ENCODE measurements around the gene SLC12A6. TPM values are rescaled to one million over a fixed set of nuclear protein-coding genes. Genes with fewer than 3 reads are reported as not detected.
"Not testable (repeated sequence)": the region's sequence is repeated elsewhere in the genome, so short reads cannot be mapped to it uniquely, and the experiment has no call there.

Gene SLC12A6
- 10 to 100 TPM; 16.6 to 29.3 (median 24.0) TPM for polyA plus RNA-seq (ENCODE audit: insufficient read length in 4 of 4)

- peak; percentile 55 to 74 (median 66) for DNase-seq (ENCODE audit: low read depth in 4 of 4, low spot score in 2 of 4)
Observed at GRCh38 chr15:34337557-34338306, at the start of gene SLC12A6. Gene SLC12A6, minus strand, starts transcription at chr15:34337781. Its CDS starts 1,101 bp downstream, at chr15:34336680.

- DNase-seq (ENCODE audit: low read depth in 4 of 4, low spot score in 2 of 4) = not testable (repeated sequence)
Observed at GRCh38 chr15:34381829-34382521, 44.4 kb upstream of the SLC12A6 start.

GRCh38 chr15:34380491-34380890 lies 42.9 kb upstream of the SLC12A6 start:
- DNase-seq (ENCODE audit: low read depth in 4 of 4, low spot score in 2 of 4) = not testable (repeated sequence)

GRCh38 chr15:34376856-34377255 lies 39.3 kb upstream of the SLC12A6 start:
- DNase-seq (ENCODE audit: low read depth in 4 of 4, low spot score in 2 of 4) = no peak

- not testable (repeated sequence) for DNase-seq (ENCODE audit: low read depth in 4 of 4, low spot score in 2 of 4)
Observed at GRCh38 chr15:34375541-34375940, 38.0 kb upstream of the SLC12A6 start.

- no peak for DNase-seq (ENCODE audit: low read depth in 4 of 4, low spot score in 2 of 4)
Observed at GRCh38 chr15:34374816-34375215, 37.2 kb upstream of the SLC12A6 start.

- no peak for DNase-seq (ENCODE audit: low read depth in 4 of 4, low spot score in 2 of 4)
Observed at GRCh38 chr15:34373951-34374350, 36.4 kb upstream of the SLC12A6 start.

- no peak for DNase-seq (ENCODE audit: low read depth in 4 of 4, low spot score in 2 of 4)
Observed at GRCh38 chr15:34370643-34371042, 33.1 kb upstream of the SLC12A6 start.

GRCh38 chr15:34370129-34370528 lies 32.5 kb upstream of the SLC12A6 start:
- no peak for DNase-seq (ENCODE audit: low read depth in 4 of 4, low spot score in 2 of 4)

GRCh38 chr15:34367101-34368081 lies 29.8 kb upstream of the SLC12A6 start, which contains the start of gene LPCAT4:
Gene LPCAT4, minus strand, starts transcription at chr15:34367196. Its CDS starts 96 bp downstream, at chr15:34367100.
- DNase-seq (ENCODE audit: low read depth in 4 of 4, low spot score in 2 of 4) = peak; percentile 67 to 81 (median 75)

GRCh38 chr15:34366271-34367065 lies 28.9 kb upstream of the SLC12A6 start:
- DNase-seq (ENCODE audit: low read depth in 4 of 4, low spot score in 2 of 4) = no peak

- no peak for DNase-seq (ENCODE audit: low read depth in 4 of 4, low spot score in 2 of 4)
Observed at GRCh38 chr15:34365836-34366235, 28.3 kb upstream of the SLC12A6 start.

- DNase-seq (ENCODE audit: low read depth in 4 of 4, low spot score in 2 of 4) = no peak
Observed at GRCh38 chr15:34365091-34365825, 27.7 kb upstream of the SLC12A6 start.

- no peak for DNase-seq (ENCODE audit: low read depth in 4 of 4, low spot score in 2 of 4)
Observed at GRCh38 chr15:34364041-34364440, 26.5 kb upstream of the SLC12A6 start.

GRCh38 chr15:34362047-34362773 lies 24.6 kb upstream of the SLC12A6 start:
- DNase-seq (ENCODE audit: low read depth in 4 of 4, low spot score in 2 of 4) = no peak

- DNase-seq (ENCODE audit: low read depth in 4 of 4, low spot score in 2 of 4) = no peak
Observed at GRCh38 chr15:34361278-34361677, 23.7 kb upstream of the SLC12A6 start.

GRCh38 chr15:34360298-34360697 lies 22.7 kb upstream of the SLC12A6 start:
- no peak for DNase-seq (ENCODE audit: low read depth in 4 of 4, low spot score in 2 of 4)

GRCh38 chr15:34359416-34359815 lies 21.8 kb upstream of the SLC12A6 start:
- no peak for DNase-seq (ENCODE audit: low read depth in 4 of 4, low spot score in 2 of 4)

Data from left renal cortex interstitium (tissue), 4 donors.